Measurements from ENCODE around the gene MICOS13.
"Not testable (repeated sequence)": the region's sequence is repeated elsewhere in the genome, so short reads cannot be mapped to it uniquely, and the experiment has no call there.

Gene MICOS13

DNA sequence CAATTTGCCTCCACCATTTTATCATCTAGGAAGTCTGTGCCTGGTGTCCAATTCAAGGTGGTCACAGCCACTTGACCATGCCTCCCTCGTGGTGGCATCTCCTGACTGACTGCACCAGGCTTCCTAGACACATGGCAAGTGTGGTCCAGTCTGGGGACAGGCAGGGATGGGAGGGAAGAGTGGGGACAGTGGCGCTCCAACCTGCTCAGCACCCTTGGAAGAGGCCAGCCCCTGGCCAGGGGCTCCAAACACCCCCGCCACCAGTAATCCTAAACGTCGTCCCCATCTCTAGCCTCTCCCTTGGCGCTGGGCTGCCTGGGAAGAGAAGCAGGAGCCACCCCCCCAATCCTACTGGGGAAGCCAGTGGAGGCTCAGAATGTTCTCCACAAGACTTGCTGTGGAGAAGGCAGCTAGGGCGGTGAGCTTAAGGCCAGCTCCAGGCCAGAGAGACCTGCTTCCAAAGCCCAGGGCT is 12.4 kb upstream of the MICOS13 start:
- Histone ChIP-seq H3K9me3 (ENCODE audit: control insufficient read depth in 2 of 2, low read length in 2 of 2) (no peaks in the 10 kb centered on the region), H3K9ac (ENCODE audit: low read length in 2 of 2) (no peak overlapping the region), H3K4me1 (ENCODE audit: control insufficient read depth, insufficient read depth, low read length) (peaks cover 31% of the 10 kb centered on the region), H3K4me3 (ENCODE audit: low read length in 2 of 2) (no peak overlapping the region), H3K27me3 (ENCODE audit: control insufficient read depth in 1 of 2, insufficient read depth in 2 of 2, low read length in 2 of 2) (no peaks in the 10 kb centered on the region), H3K36me3 (ENCODE audit: control insufficient read depth in 2 of 2, insufficient read depth in 2 of 2, low read length in 2 of 2) (peaks cover 40 to 44% of the 10 kb centered on the region in 2 donors), H3K27ac (ENCODE audit: low read length) (no peak overlapping the region)

DNA sequence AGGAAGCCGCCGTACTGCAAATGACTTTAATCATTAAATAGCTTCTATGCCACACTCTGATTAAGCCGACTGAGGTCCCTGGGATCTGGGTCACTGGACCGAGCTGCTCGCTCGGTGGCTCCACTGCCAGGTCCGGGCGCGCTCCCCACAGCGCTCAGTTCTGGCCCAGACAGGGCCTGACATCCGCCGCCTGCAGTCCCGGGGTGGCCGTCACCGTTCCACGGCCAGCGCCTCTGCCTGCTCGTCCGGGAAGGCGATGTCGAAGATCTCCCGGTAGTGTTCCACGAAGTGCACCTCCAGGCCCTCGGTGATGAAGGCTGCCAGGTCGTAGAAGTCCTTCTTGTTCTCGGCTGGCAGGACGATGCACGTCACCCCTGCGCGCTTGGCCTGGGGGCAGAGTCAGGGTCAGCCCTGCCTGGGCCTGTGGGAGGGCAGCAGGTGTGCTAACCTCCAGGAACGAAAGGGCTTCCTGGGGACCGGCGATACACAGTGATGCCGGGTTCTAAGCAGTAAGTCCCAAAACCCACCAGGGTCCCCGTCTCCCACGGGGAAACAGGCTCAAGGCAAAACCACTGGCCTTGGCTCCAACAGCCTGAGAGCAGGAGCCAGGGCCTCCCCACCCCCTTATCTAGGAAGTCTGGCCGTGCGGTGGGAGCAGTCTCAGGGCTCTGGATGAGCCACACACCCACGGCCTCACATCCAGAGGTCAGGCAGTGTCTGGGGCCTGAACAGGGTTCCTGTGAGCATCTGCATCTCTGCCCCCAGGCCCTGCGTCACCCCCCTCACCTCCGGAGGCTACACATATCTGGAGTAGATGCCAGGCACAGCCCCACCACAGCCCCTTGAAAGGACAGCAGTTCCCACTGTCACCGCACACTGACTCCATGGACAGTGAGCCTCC is 11.8 kb upstream of the MICOS13 start:
- Histone ChIP-seq H3K9ac (ENCODE audit: low read length in 2 of 2) (peak overlapping the region in 1 of 2 donors; percentile 22), H3K36me3 (ENCODE audit: control insufficient read depth in 2 of 2, insufficient read depth in 2 of 2, low read length in 2 of 2) (peaks cover 40 to 43% of the 10 kb centered on the region in 2 donors), H3K4me3 (ENCODE audit: low read length in 2 of 2) (peak overlapping the region in 1 of 2 donors; percentile 92), H3K4me1 (ENCODE audit: control insufficient read depth, insufficient read depth, low read length) (peaks cover 34% of the 10 kb centered on the region), H3K27ac (ENCODE audit: low read length) (peak overlapping the region; percentile 24), H3K27me3 (ENCODE audit: control insufficient read depth in 1 of 2, insufficient read depth in 2 of 2, low read length in 2 of 2) (no peaks in the 10 kb centered on the region), H3K9me3 (ENCODE audit: control insufficient read depth in 2 of 2, low read length in 2 of 2) (no peaks in the 10 kb centered on the region)

DNA sequence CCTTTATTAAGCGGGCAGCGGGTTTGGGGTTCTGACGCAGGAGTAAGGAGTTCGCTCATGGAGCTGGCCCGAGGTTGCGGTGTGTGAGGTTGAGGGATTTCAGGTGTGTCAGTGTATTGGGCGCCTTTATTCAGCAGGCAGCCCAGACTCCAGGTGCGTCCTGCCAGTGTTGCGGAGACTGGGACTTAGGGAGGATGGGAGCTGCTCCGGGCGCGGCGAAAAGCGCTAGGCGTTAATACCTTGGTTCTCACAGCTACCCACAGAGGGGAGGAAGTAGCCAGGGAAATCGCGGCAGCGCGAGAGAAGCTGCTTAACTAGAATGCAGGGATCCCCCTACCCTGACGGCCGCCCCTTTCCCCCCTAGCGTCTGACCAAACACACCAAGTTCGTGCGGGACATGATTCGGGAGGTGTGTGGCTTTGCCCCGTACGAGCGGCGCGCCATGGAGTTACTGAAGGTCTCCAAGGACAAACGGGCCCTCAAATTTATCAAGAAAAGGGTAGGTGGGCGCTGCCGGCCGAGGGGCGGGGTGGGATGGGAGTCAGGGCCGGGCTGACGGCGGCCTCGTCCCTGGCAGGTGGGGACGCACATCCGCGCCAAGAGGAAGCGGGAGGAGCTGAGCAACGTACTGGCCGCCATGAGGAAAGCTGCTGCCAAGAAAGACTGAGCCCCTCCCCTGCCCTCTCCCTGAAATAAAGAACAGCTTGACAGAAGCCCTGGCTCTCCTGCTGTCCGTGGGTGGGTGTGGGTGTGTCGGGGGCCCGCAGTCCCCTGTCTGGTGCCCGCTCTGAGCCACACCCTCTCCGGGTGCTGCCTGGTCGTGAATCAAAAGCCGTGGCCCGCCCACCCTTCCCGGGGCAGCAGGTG is 10.9 kb upstream of the MICOS13 start:
- peak overlapping the region; percentile 89 for H3K27ac ChIP-seq (ENCODE audit: low read length)
- H3K9me3 ChIP-seq (ENCODE audit: control insufficient read depth in 2 of 2, low read length in 2 of 2) = no peaks in the 10 kb centered on the region
- H3K4me3 ChIP-seq (ENCODE audit: low read length in 2 of 2) = peak overlapping the region; percentile 86 to 92
- H3K27me3 ChIP-seq (ENCODE audit: control insufficient read depth in 1 of 2, insufficient read depth in 2 of 2, low read length in 2 of 2) = no peaks in the 10 kb centered on the region
- peaks cover 34 to 37% of the 10 kb centered on the region in 2 donors for H3K36me3 ChIP-seq (ENCODE audit: control insufficient read depth in 2 of 2, insufficient read depth in 2 of 2, low read length in 2 of 2)
- peak overlapping the region; percentile 84 to 87 for H3K9ac ChIP-seq (ENCODE audit: low read length in 2 of 2)
- H3K4me1 ChIP-seq (ENCODE audit: control insufficient read depth, insufficient read depth, low read length) = peaks cover 40% of the 10 kb centered on the region

DNA sequence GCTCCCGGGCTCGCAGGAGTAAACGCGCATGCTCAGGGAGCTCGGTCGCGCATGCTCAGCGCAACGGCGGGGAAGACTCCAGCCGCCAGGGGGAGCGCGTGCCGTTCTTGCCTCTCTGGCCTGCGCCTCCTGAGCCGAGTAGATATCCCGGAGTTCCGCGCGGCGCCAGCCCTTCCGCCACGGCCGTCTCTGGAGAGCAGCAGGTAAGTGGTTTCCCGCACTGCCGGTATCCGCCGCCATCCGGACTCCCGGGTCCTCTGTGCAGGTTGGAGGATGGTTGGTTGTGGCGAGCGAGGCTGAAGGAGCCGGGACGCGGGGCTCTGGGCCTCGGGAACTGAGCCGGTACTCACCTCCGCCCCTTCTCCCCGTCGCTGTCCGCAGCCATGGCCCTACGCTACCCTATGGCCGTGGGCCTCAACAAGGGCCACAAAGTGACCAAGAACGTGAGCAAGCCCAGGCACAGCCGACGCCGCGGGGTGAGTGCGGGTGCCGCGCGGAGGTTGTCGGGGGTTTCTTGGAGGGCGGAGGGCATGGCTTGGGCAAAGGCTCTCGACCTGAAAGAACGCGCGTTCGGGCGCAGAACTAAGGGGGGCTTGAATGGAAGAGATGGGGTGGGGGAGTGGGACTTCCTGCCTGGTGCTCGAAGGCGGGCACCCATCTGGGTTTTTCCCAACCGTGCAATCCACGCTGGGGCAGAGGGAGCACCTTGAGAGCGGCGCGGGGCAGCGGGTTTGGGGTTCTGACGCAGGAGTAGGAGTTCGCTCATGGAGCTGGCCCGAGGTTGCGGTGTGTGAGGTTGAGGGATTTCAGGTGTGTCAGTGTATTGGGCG is 10.0 kb upstream of the MICOS13 start, which contains the start of gene RPL36:
TSS of gene RPL36 (plus strand) at position 171 of the 830 bp plus-strand sequence. CDS start at position 384, 213 bp downstream.
- Histone ChIP-seq H3K4me3 (ENCODE audit: low read length in 2 of 2) (peak within 1 kb of the TSS; percentile 86 to 92), H3K27me3 (ENCODE audit: control insufficient read depth in 1 of 2, insufficient read depth in 2 of 2, low read length in 2 of 2) (no peaks in the 10 kb centered on the region), H3K27ac (ENCODE audit: low read length) (peak within 1 kb of the TSS; percentile 89), H3K9me3 (ENCODE audit: control insufficient read depth in 2 of 2, low read length in 2 of 2) (no peaks in the 10 kb centered on the region), H3K4me1 (ENCODE audit: control insufficient read depth, insufficient read depth, low read length) (peaks cover 39% of the 10 kb centered on the region), H3K36me3 (ENCODE audit: control insufficient read depth in 2 of 2, insufficient read depth in 2 of 2, low read length in 2 of 2) (peaks cover 29 to 33% of the 10 kb centered on the region in 2 donors), H3K9ac (ENCODE audit: low read length in 2 of 2) (peak within 1 kb of the TSS; percentile 84 to 87)

DNA sequence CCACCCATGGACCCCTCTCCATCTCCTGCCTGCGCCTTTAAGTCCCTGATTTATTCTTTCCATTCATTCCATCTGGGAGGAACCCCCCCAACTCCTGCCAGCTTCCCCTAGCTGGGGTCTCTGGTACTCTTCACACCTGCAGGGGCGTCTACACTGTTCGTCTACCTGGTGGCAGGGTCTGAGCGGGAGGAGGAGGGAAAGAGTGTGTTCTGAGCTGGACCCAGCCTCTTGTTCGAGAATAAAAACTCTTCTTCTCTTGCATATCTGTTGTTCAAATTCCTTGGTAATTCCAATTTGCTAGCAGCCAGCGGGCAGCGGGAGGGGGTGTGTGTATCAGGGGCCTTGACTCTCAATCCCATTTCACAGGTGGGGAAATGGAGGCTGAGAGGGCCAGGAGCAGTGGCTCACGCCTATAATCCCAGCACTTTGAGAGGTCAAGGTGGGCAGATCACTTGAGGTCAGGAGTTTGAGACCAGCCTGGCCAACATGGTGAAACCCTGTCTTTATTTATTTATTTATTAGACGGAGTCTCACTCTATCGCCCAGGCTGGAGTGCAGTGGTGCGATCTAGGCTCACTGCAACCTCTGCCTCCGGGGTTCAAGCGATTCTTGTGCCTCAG is 8.1 kb upstream of the MICOS13 start:
- Histone ChIP-seq H3K36me3 (ENCODE audit: control insufficient read depth in 2 of 2, insufficient read depth in 2 of 2, low read length in 2 of 2) (peaks cover 13 to 16% of the 10 kb centered on the region in 2 donors), H3K4me1 (ENCODE audit: control insufficient read depth, insufficient read depth, low read length) (peaks cover 38% of the 10 kb centered on the region)
- H3K9me3 ChIP-seq (ENCODE audit: control insufficient read depth in 2 of 2, low read length in 2 of 2); H3K9ac ChIP-seq (ENCODE audit: low read length in 2 of 2); H3K27me3 ChIP-seq (ENCODE audit: control insufficient read depth in 1 of 2, insufficient read depth in 2 of 2, low read length in 2 of 2); H3K4me3 ChIP-seq (ENCODE audit: low read length in 2 of 2); H3K27ac ChIP-seq (ENCODE audit: low read length): not testable (repeated sequence)

DNA sequence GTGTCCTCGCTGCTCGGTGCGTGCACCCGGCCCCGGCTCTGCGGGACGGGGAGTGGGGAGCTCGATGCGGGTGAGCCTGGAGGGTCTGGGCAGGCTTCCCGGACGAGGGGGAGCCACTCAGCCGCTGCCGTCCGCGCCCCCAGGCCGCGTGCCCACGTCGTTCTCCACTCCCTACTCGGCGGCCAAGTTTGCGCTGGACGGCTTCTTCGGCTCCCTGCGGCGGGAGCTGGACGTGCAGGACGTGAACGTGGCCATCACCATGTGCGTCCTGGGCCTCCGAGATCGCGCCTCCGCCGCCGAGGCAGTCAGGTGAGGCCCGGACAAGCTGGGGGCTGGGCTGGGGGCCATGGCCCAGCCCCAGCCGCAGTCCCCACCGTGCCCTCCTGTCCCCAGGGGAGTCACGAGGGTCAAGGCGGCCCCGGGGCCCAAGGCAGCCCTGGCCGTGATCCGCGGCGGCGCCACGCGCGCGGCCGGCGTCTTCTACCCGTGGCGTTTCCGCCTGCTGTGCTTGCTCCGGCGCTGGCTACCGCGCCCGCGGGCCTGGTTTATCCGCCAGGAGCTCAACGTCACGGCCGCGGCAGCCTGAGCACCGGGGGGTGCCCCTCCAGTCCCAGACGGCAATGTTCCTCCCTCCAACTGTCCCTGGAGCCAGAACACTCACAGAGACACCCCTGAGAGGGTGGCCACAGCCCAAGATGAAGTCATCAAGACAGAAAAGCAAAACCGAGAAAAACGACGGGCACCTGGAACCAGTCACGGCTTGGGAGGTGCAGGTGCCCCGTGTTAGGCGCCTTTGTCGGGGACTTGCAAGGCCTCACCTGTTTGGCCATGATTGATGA is 7.3 kb upstream of the MICOS13 start:
- no peak overlapping the region for H3K27ac ChIP-seq (ENCODE audit: low read length)
- peaks cover 34% of the 10 kb centered on the region for H3K4me1 ChIP-seq (ENCODE audit: control insufficient read depth, insufficient read depth, low read length)
- H3K27me3 ChIP-seq (ENCODE audit: control insufficient read depth in 1 of 2, insufficient read depth in 2 of 2, low read length in 2 of 2) = no peaks in the 10 kb centered on the region
- peak overlapping the region; percentile 49 to 74 for H3K4me3 ChIP-seq (ENCODE audit: low read length in 2 of 2)
- no peak overlapping the region for H3K9ac ChIP-seq (ENCODE audit: low read length in 2 of 2)
- no peaks in the 10 kb centered on the region for H3K9me3 ChIP-seq (ENCODE audit: control insufficient read depth in 2 of 2, low read length in 2 of 2)
- H3K36me3 ChIP-seq (ENCODE audit: control insufficient read depth in 2 of 2, insufficient read depth in 2 of 2, low read length in 2 of 2) = peaks cover 5 to 8% of the 10 kb centered on the region in 2 donors

DNA sequence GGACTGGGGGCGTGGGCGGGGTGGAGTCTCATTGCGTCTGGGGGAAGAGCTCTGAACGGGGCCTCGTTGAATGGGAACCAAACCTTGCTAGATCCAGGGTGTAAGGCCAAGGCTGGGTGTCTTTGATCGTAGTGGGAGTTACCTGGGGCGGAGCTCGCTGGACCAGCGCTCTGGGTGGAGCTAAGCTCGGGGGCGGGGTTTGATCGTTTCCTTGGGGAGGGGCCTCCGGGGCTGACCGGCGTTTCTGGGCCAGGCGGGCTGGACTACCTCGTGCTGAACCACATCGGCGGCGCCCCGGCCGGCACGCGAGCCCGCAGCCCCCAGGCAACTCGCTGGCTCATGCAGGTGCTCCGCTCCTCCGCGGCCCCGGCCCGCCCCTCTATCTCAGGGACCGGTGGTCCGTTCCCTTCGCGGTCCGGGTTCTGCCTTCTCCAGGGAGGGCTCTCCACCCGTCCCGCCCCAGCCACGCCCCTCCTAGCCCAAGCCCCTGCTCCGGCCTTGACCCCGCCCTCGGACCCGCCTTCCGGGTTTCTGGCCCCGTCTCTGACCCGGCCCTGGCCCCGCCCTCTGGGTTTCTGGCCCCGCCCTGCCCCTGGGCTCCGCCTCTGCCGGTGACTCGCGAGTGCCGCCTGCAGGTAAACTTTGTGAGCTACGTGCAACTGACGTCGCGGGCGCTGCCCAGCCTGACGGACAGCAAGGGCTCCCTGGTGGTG is 6.5 kb upstream of the MICOS13 start:
- Histone ChIP-seq H3K4me1 (ENCODE audit: control insufficient read depth, insufficient read depth, low read length) (peaks cover 26% of the 10 kb centered on the region), H3K9me3 (ENCODE audit: control insufficient read depth in 2 of 2, low read length in 2 of 2) (no peaks in the 10 kb centered on the region), H3K4me3 (ENCODE audit: low read length in 2 of 2) (peak overlapping the region; percentile 49 to 74), H3K9ac (ENCODE audit: low read length in 2 of 2) (peak overlapping the region in 1 of 2 donors; percentile 49), H3K27me3 (ENCODE audit: control insufficient read depth in 1 of 2, insufficient read depth in 2 of 2, low read length in 2 of 2) (no peaks in the 10 kb centered on the region), H3K36me3 (ENCODE audit: control insufficient read depth in 2 of 2, insufficient read depth in 2 of 2, low read length in 2 of 2) (peaks cover 0 to under 1% of the 10 kb centered on the region in 2 donors), H3K27ac (ENCODE audit: low read length) (peak overlapping the region; percentile 49)

DNA sequence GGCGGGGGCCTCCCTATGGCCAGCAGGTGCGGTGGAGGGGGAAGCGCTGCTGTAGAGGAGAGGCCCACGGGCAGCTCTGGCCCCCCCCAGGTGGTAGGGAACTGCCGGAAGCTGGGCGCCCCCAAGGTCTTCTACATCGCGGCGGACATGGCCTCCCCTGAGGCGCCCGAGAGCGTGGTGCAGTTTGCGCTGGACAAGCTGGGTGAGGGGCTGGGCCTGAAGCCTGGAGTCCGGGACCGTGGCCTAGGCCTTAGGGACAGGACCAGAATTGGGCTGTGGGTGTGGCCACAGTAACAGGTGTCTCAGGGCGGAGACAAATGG is 6.0 kb upstream of the MICOS13 start:
- Histone ChIP-seq H3K9me3 (ENCODE audit: control insufficient read depth in 2 of 2, low read length in 2 of 2) (no peaks in the 10 kb centered on the region), H3K4me1 (ENCODE audit: control insufficient read depth, insufficient read depth, low read length) (peaks cover 26% of the 10 kb centered on the region), H3K27me3 (ENCODE audit: control insufficient read depth in 1 of 2, insufficient read depth in 2 of 2, low read length in 2 of 2) (no peaks in the 10 kb centered on the region), H3K36me3 (ENCODE audit: control insufficient read depth in 2 of 2, insufficient read depth in 2 of 2, low read length in 2 of 2) (no peaks in the 10 kb centered on the region), H3K4me3 (ENCODE audit: low read length in 2 of 2) (peak overlapping the region; percentile 49 to 74), H3K27ac (ENCODE audit: low read length) (peak overlapping the region; percentile 49), H3K9ac (ENCODE audit: low read length in 2 of 2) (peak overlapping the region in 1 of 2 donors; percentile 49)
